Measurements from ENCODE around the gene YOD1.
"Not testable (repeated sequence)": the region's sequence is repeated elsewhere in the genome, so short reads cannot be mapped to it uniquely, and the experiment has no call there.

The YOD1 gene

GRCh38 chr1:207047505-207047904, 3.5 kb downstream of the YOD1 start:
- DNase-seq: no peak

GRCh38 chr1:207045453-207045852, 5.6 kb downstream of the YOD1 start:
- no peak for DNase-seq

- not testable (repeated sequence) for DNase-seq
Observed at GRCh38 chr1:207041397-207041796, 9.6 kb downstream of the YOD1 start.

GRCh38 chr1:207040181-207040533, 10.9 kb downstream of the YOD1 start:
- no peak for DNase-seq

GRCh38 chr1:207039380-207040180, 11.4 kb downstream of the YOD1 start:
- DNase-seq: no peak

- DNase-seq: no peak
Observed at GRCh38 chr1:207036865-207037264, 14.1 kb downstream of the YOD1 start.

GRCh38 chr1:207035877-207036551, 15.0 kb downstream of the YOD1 start:
- DNase-seq: no peak

- DNase-seq: no peak
Observed at GRCh38 chr1:207034998-207035397, 16.0 kb downstream of the YOD1 start.

- no peak for DNase-seq
Observed at GRCh38 chr1:207034208-207034607, 16.8 kb downstream of the YOD1 start.

- no peak for DNase-seq
Observed at GRCh38 chr1:207033302-207033701, 17.7 kb downstream of the YOD1 start.

- DNase-seq: no peak
Observed at GRCh38 chr1:207032528-207033017, 18.4 kb downstream of the YOD1 start, which contains the start of gene C1orf116. Gene C1orf116, minus strand, starts transcription at chr1:207032756. Its CDS starts 5,158 bp downstream, at chr1:207027598.

GRCh38 chr1:207031632-207032264, 19.3 kb downstream of the YOD1 start:
- no peak for DNase-seq

GRCh38 chr1:207031016-207031415, 20.0 kb downstream of the YOD1 start:
- no peak for DNase-seq

- no peak for DNase-seq
Observed at GRCh38 chr1:207030522-207031009, 20.4 kb downstream of the YOD1 start.

GRCh38 chr1:207029701-207030521, 21.1 kb downstream of the YOD1 start:
- DNase-seq: no peak

- DNase-seq: no peak
Observed at GRCh38 chr1:207028884-207029650, 21.9 kb downstream of the YOD1 start.

GRCh38 chr1:207027921-207028320, 23.1 kb downstream of the YOD1 start:
- no peak for DNase-seq

- no peak for DNase-seq
Observed at GRCh38 chr1:207027206-207027777, 23.7 kb downstream of the YOD1 start.

- DNase-seq: no peak
Observed at GRCh38 chr1:207026104-207026534, 24.9 kb downstream of the YOD1 start.

GRCh38 chr1:207025146-207025880, 25.7 kb downstream of the YOD1 start:
- no peak for DNase-seq
